ENCODE data around the gene HAPLN2.

HAPLN2 gene

DNA sequence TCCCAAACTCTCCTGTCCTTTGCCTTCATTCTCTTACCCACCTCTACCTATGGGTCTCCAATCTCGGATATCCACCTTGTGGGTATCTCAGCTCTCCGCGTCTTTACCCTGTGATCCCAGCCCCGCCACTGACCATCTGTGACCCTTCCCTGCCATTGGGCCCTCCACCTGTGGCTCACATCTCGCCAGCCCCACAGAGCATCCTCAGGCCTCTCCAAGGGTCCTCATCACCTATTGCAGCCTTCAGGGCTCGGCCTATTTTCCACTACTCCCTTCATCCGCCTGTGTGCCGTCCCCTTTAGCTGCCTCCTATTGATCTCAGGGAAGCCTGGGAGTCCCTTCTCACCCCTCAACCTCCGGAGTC is 33.8 kb downstream of the HAPLN2 start:
- Histone ChIP-seq H3K9me3 (ENCODE audit: control insufficient read depth, low read length) (no peaks in the 10 kb centered on the region), H3K36me3 (ENCODE audit: control insufficient read depth, insufficient read depth, low read length) (no peaks in the 10 kb centered on the region), H3K4me1 (ENCODE audit: control insufficient read depth, insufficient read depth, low read length, poor library complexity, severe bottlenecking) (peaks cover 18% of the 10 kb centered on the region), H3K27ac (ENCODE audit: insufficient read depth, low read length, poor library complexity, severe bottlenecking) (no peak overlapping the region), H3K4me3 (ENCODE audit: insufficient read depth, low read depth, low read length, poor library complexity, severe bottlenecking) (no peak overlapping the region), H3K27me3 (replicated peaks; ENCODE audit: control insufficient read depth, insufficient read depth, low read length, poor library complexity, severe bottlenecking) (peaks cover 14% of the 10 kb centered on the region)
- DNase-seq = no peak

DNA sequence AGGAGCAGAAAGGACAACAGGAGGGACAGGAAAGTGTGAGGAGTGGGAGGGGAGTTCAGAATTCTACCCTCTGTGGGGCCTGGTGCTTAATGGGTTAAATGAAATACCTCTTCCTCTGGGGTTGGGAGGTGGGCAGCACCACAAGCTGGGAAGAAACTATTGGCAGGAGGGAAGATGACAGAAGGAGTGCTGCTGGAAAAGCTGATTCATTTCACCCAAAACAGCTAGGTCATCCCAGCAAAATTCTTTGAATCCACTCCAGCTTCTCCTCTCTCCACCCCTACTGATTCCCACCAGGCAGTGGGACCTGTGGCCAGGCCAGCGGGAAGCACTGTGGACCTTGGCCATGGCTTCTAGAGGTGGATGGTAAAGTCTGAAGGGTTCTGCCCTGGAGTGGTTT is 35.5 kb downstream of the HAPLN2 start:
- peaks cover 26% of the 10 kb centered on the region for H3K4me1 ChIP-seq (ENCODE audit: control insufficient read depth, insufficient read depth, low read length, poor library complexity, severe bottlenecking)
- peaks cover 14% of the 10 kb centered on the region for H3K27me3 ChIP-seq (replicated peaks; ENCODE audit: control insufficient read depth, insufficient read depth, low read length, poor library complexity, severe bottlenecking)
- no peak overlapping the region for H3K27ac ChIP-seq (ENCODE audit: insufficient read depth, low read length, poor library complexity, severe bottlenecking)
- no peaks in the 10 kb centered on the region for H3K36me3 ChIP-seq (ENCODE audit: control insufficient read depth, insufficient read depth, low read length)
- DNase-seq = no peak
- no peaks in the 10 kb centered on the region for H3K9me3 ChIP-seq (ENCODE audit: control insufficient read depth, low read length)
- H3K4me3 ChIP-seq (ENCODE audit: insufficient read depth, low read depth, low read length, poor library complexity, severe bottlenecking) = no peak overlapping the region

DNA sequence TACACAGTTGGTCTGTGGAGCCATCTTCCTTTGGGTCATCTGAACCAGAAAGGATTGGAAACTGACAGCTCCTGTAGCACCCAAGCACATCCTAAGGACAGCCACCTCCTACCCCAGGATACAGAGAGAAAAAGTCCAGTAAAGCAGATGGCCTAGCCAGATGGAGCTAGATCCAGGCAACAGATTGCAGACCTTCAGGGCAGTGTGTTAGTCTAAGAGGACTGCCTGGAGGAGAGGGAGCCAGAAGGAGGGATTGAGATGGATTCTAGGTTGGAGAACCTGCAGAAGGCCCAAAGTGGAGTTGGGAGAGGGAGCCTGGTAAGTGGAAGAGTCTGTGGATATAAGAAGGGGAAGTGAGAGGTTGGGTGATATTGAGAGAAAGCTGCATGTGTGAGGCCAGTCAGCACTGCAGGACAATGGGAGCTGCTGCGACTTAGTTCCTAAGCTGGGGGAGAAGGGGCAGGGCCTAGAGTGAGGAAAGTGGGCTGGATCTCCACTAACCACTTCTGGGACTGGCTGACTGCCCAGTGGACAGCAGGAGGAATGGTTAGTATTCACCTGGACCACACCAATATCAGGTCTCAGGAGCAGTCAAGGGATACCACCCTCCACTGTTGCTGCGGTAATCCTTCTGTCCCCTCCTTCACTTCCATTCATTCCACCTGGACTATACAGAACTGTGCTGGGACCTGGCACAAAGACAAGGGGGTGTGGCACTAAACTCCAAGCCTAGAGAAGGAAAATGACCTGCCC is 36.1 kb downstream of the HAPLN2 start:
- H3K4me3 ChIP-seq (ENCODE audit: insufficient read depth, low read depth, low read length, poor library complexity, severe bottlenecking) = no peak overlapping the region
- H3K36me3 ChIP-seq (ENCODE audit: control insufficient read depth, insufficient read depth, low read length) = no peaks in the 10 kb centered on the region
- no peak for DNase-seq
- H3K27me3 ChIP-seq (replicated peaks; ENCODE audit: control insufficient read depth, insufficient read depth, low read length, poor library complexity, severe bottlenecking) = peaks cover 14% of the 10 kb centered on the region
- H3K4me1 ChIP-seq (ENCODE audit: control insufficient read depth, insufficient read depth, low read length, poor library complexity, severe bottlenecking) = peaks cover 32% of the 10 kb centered on the region
- no peak overlapping the region for H3K27ac ChIP-seq (ENCODE audit: insufficient read depth, low read length, poor library complexity, severe bottlenecking)
- no peaks in the 10 kb centered on the region for H3K9me3 ChIP-seq (ENCODE audit: control insufficient read depth, low read length)

DNA sequence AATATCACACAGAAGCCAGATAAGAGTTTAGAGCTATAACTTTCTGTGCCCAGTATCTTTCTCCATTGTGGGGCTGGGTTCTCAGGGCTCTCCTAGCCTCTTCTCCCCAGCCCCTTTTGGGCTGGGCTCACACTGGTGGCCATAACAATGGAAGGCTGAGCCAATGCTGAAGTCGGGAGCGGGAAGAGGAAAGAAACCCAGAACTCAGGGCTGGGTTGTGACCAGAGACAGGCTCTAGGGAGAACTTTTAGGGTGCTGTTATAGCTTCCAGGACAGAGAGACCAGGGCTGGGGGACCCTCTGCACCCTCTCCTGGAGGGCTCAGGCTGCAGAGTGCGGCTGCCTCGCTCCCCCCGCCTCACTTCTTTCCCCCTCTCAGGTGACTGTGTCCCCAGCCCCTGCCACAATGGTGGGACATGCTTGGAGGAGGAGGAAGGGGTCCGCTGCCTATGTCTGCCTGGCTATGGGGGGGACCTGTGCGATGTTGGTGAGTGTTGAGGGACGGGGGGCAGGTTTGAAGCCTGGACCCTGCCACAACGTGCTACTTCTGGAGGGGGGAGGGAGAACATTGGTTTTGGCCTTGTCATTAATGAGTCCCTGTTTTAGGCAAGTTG is 36.8 kb downstream of the HAPLN2 start:
- no peaks in the 10 kb centered on the region for H3K9me3 ChIP-seq (ENCODE audit: control insufficient read depth, low read length)

DNA sequence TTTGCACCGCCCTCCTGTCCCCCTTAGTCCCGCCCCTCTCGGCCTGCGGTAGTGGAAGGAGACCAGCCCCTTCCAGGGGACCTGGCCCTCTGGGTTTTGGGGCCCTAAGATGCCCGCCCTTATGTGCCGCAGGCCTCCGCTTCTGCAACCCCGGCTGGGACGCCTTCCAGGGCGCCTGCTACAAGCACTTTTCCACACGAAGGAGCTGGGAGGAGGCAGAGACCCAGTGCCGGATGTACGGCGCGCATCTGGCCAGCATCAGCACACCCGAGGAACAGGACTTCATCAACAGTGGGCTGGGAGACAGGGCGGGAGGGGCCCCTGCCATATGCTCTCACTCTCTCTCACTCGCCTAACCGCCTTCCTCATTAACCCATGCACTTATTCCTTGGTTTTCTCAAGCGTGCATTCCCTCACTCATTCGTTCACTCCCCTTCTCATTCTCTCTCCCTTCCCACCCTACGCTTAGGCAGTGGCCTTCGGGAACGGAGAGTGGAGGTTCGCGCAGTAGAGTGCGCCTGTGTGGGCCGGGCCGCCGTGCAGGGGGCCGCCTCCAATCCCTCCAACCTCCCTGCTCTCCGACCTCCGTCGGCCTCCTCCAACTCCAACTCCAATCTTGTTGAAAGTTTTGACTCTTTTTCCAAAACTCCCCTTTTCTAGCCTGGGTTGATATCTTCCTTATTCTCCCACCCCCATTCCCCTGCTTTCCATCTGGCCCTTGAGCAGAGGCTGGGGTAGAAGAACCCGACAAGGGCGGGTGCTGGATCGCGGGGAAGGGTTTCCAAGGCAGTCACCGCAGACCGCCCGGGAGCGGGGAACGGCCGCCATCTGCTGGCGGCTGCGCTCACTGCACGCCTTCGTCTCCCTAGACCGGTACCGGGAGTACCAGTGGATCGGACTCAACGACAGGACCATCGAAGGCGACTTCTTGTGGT is 37.9 kb downstream of the HAPLN2 start:
- H3K9me3 ChIP-seq (ENCODE audit: control insufficient read depth, low read length) = no peaks in the 10 kb centered on the region
- DNase-seq = peak; percentile 53 to 63 (median 57)
- no peaks in the 10 kb centered on the region for H3K36me3 ChIP-seq (ENCODE audit: control insufficient read depth, insufficient read depth, low read length)
- peaks cover 47% of the 10 kb centered on the region for H3K4me1 ChIP-seq (ENCODE audit: control insufficient read depth, insufficient read depth, low read length, poor library complexity, severe bottlenecking)
- H3K4me3 ChIP-seq (ENCODE audit: insufficient read depth, low read depth, low read length, poor library complexity, severe bottlenecking) = peak overlapping the region; percentile 49
- H3K27ac ChIP-seq (ENCODE audit: insufficient read depth, low read length, poor library complexity, severe bottlenecking) = no peak overlapping the region
- H3K27me3 ChIP-seq (replicated peaks; ENCODE audit: control insufficient read depth, insufficient read depth, low read length, poor library complexity, severe bottlenecking) = peaks cover 14% of the 10 kb centered on the region

More for the DNA sequence above, 36.8 kb downstream of the HAPLN2 start:
- H3K27me3 ChIP-seq (replicated peaks; ENCODE audit: control insufficient read depth, insufficient read depth, low read length, poor library complexity, severe bottlenecking) = peaks cover 14% of the 10 kb centered on the region
- H3K4me3 ChIP-seq (ENCODE audit: insufficient read depth, low read depth, low read length, poor library complexity, severe bottlenecking) = no peak overlapping the region
- no peak overlapping the region for H3K27ac ChIP-seq (ENCODE audit: insufficient read depth, low read length, poor library complexity, severe bottlenecking)
- no peaks in the 10 kb centered on the region for H3K36me3 ChIP-seq (ENCODE audit: control insufficient read depth, insufficient read depth, low read length)
- DNase-seq = no peak
- peaks cover 38% of the 10 kb centered on the region for H3K4me1 ChIP-seq (ENCODE audit: control insufficient read depth, insufficient read depth, low read length, poor library complexity, severe bottlenecking)

DNA sequence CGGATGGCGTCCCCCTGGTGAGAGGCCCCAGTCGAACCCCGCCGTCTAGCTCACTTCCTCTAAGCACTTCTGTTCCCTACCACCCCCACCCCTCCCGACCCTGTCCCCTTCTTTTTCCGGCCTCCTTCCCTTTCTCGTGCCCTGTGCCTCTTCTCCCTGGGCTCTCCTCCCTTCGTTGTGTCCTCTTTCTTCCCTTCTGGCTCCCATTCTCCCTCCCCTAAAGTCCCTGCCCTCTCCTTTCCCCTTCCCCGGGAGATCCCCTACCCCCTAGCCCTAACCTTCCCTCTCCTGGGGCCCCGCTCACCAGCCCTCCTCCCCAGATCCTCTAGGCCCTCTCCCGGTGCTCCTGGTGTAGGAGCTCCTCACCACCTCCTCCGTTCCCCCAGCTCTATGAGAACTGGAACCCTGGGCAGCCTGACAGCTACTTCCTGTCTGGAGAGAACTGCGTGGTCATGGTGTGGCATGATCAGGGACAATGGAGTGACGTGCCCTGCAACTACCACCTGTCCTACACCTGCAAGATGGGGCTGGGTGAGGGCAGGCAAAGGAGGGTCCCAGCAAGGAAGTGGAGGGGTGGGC is 38.6 kb downstream of the HAPLN2 start:
- no peak overlapping the region for H3K27ac ChIP-seq (ENCODE audit: insufficient read depth, low read length, poor library complexity, severe bottlenecking)
- no peaks in the 10 kb centered on the region for H3K9me3 ChIP-seq (ENCODE audit: control insufficient read depth, low read length)
- peaks cover 14% of the 10 kb centered on the region for H3K27me3 ChIP-seq (replicated peaks; ENCODE audit: control insufficient read depth, insufficient read depth, low read length, poor library complexity, severe bottlenecking)
- peaks cover 48% of the 10 kb centered on the region for H3K4me1 ChIP-seq (ENCODE audit: control insufficient read depth, insufficient read depth, low read length, poor library complexity, severe bottlenecking)
- H3K4me3 ChIP-seq (ENCODE audit: insufficient read depth, low read depth, low read length, poor library complexity, severe bottlenecking) = no peak overlapping the region
- H3K36me3 ChIP-seq (ENCODE audit: control insufficient read depth, insufficient read depth, low read length) = no peaks in the 10 kb centered on the region
- no peak for DNase-seq

DNA sequence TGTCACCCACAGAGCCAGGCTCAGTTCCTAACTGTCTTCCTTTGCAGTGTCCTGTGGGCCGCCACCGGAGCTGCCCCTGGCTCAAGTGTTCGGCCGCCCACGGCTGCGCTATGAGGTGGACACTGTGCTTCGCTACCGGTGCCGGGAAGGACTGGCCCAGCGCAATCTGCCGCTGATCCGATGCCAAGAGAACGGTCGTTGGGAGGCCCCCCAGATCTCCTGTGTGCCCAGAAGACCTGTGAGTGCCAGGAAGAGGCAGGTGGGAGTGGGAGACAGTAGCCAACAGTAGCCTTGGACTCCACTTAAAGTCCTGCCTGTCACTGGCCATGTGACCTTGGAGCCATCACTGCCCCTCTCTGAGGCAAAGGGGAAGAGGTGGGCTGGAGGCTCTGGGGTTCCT is 39.3 kb downstream of the HAPLN2 start:
- Histone ChIP-seq H3K27ac (ENCODE audit: insufficient read depth, low read length, poor library complexity, severe bottlenecking) (no peak overlapping the region), H3K4me1 (ENCODE audit: control insufficient read depth, insufficient read depth, low read length, poor library complexity, severe bottlenecking) (peaks cover 48% of the 10 kb centered on the region), H3K27me3 (replicated peaks; ENCODE audit: control insufficient read depth, insufficient read depth, low read length, poor library complexity, severe bottlenecking) (peaks cover 14% of the 10 kb centered on the region), H3K36me3 (ENCODE audit: control insufficient read depth, insufficient read depth, low read length) (no peaks in the 10 kb centered on the region), H3K9me3 (ENCODE audit: control insufficient read depth, low read length) (no peaks in the 10 kb centered on the region), H3K4me3 (ENCODE audit: insufficient read depth, low read depth, low read length, poor library complexity, severe bottlenecking) (no peak overlapping the region)
- DNase-seq = no peak

DNA sequence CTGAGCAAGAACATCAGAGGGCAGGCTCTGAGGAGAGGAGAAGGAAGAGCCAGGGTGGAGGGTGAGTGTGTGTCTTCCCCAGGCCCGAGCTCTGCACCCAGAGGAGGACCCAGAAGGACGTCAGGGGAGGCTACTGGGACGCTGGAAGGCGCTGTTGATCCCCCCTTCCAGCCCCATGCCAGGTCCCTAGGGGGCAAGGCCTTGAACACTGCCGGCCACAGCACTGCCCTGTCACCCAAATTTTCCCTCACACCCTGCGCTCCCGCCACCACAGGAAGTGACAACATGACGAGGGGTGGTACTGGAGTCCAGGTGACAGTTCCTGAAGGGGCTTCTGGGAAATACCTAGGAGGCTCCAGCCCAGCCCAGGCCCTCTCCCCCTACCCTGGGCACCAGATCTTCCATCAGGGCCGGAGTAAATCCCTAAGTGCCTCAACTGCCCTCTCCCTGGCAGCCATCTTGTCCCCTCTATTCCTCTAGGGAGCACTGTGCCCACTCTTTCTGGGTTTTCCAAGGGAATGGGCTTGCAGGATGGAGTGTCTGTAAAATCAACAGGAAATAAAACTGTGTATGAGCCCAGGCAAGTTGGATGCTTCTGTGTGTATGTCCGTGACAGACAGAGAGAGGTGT is 39.8 kb downstream of the HAPLN2 start:
- Histone ChIP-seq H3K9me3 (ENCODE audit: control insufficient read depth, low read length) (no peaks in the 10 kb centered on the region), H3K4me1 (ENCODE audit: control insufficient read depth, insufficient read depth, low read length, poor library complexity, severe bottlenecking) (peaks cover 48% of the 10 kb centered on the region), H3K27me3 (replicated peaks; ENCODE audit: control insufficient read depth, insufficient read depth, low read length, poor library complexity, severe bottlenecking) (peaks cover 14% of the 10 kb centered on the region), H3K4me3 (ENCODE audit: insufficient read depth, low read depth, low read length, poor library complexity, severe bottlenecking) (no peak overlapping the region), H3K36me3 (ENCODE audit: control insufficient read depth, insufficient read depth, low read length) (no peaks in the 10 kb centered on the region), H3K27ac (ENCODE audit: insufficient read depth, low read length, poor library complexity, severe bottlenecking) (no peak overlapping the region)
- DNase-seq = no peak

DNA sequence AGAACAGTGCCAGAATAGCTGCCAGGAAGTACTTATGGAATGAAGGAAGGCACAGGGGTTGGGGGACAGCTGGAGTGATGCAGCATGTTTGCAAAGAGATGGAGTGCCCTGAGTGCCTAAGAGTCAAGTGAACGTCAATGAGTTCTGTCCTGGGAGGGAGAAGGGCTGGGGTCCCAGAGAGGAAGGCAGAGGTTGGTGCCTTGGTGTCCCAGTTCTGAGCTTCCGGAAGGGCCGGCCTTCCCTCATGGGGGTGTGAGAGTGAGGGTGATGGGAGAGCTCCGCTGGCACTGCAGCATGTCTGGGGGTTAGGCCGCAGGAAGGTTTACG is 40.4 kb downstream of the HAPLN2 start:
- Histone ChIP-seq H3K36me3 (ENCODE audit: control insufficient read depth, insufficient read depth, low read length) (no peaks in the 10 kb centered on the region), H3K27ac (ENCODE audit: insufficient read depth, low read length, poor library complexity, severe bottlenecking) (no peak overlapping the region), H3K4me3 (ENCODE audit: insufficient read depth, low read depth, low read length, poor library complexity, severe bottlenecking) (no peak overlapping the region)

More for the DNA sequence above, 40.4 kb downstream of the HAPLN2 start:
- H3K27me3 ChIP-seq (replicated peaks; ENCODE audit: control insufficient read depth, insufficient read depth, low read length, poor library complexity, severe bottlenecking) = peaks cover 14% of the 10 kb centered on the region
- DNase-seq = no peak
- peaks cover 53% of the 10 kb centered on the region for H3K4me1 ChIP-seq (ENCODE audit: control insufficient read depth, insufficient read depth, low read length, poor library complexity, severe bottlenecking)
- no peaks in the 10 kb centered on the region for H3K9me3 ChIP-seq (ENCODE audit: control insufficient read depth, low read length)
